Activated CD4-positive, alpha-beta T cell treated with anti-CD3 and anti-CD28 coated beads, Interleukin-2, amount 10 ng/mL, durations not matched to agents 24 days and 14 days (primary cell): ENCODE measurements around the gene CGB5. TPM values are rescaled to one million over a fixed set of nuclear protein-coding genes. Genes with fewer than 3 reads are reported as not detected.
"Not testable (repeated sequence)": the region's sequence is repeated elsewhere in the genome, so short reads cannot be mapped to it uniquely, and the experiment has no call there.

Experiments used
- DNase-seq: peaks from one replicate; pipeline ENCODE4 v3.0.0; 2022
- H3K27ac Mint-ChIP-seq: one replicate; pipeline ENCODE4 v1.8.0; 2022; ENCODE audit warnings: mild to moderate bottlenecking, mixed read lengths
- H3K27me3 Mint-ChIP-seq: one replicate; pipeline ENCODE4 v1.8.0; 2022; ENCODE audit warnings: mixed read lengths
- H3K36me3 Mint-ChIP-seq: one replicate; pipeline ENCODE4 v1.8.0; 2022; ENCODE audit warnings: low read depth, mild to moderate bottlenecking, mixed read lengths
- H3K4me1 Mint-ChIP-seq: one replicate; pipeline ENCODE4 v1.8.0; 2021; ENCODE audit warnings: mixed read lengths
- H3K4me3 Mint-ChIP-seq: one replicate; pipeline ENCODE4 v1.8.0; 2022; ENCODE audit warnings: mild to moderate bottlenecking, moderate library complexity, mixed read lengths
- H3K9me3 Mint-ChIP-seq: one replicate; pipeline ENCODE4 v1.8.0; 2021; ENCODE audit warnings: mixed read lengths
- intact Hi-C: fragments of 100-400 bp; cut with micrococcal nuclease; formaldehyde crosslinking; loops from one replicate; pipeline ENCODE4 v1.15.1; 2023
- total RNA-seq: library from RNA; stranded (reverse); gene quantifications from 2 replicates; pipeline ENCODE4 v1.2.3, GENCODE V29; 2022

CGB5 gene
- total RNA-seq, 1 donor from 2014 or later = not detected

GRCh38 chr19:49058562-49058961 is 14.9 kb downstream of the CGB5 start:
- peaks cover 12% of the 10 kb centered on the region for H3K4me1 Mint-ChIP-seq
- intact Hi-C loops = no loop called here
- peak; percentile 66 for DNase-seq
- H3K9me3 Mint-ChIP-seq = no peaks in the 10 kb centered on the region
- peaks cover 3% of the 10 kb centered on the region for H3K36me3 Mint-ChIP-seq
- H3K27ac Mint-ChIP-seq = no peak overlapping the region
- H3K4me3 Mint-ChIP-seq = peak overlapping the region; percentile 84
- peaks cover 60% of the 10 kb centered on the region for H3K27me3 Mint-ChIP-seq

- Mint-ChIP-seq H3K36me3 (peaks cover 3% of the 10 kb centered on the region), H3K4me1 (peaks cover 12% of the 10 kb centered on the region), H3K9me3 (no peaks in the 10 kb centered on the region), H3K27ac (no peak overlapping the region), H3K4me3 (no peak overlapping the region), H3K27me3 (peaks cover 63% of the 10 kb centered on the region)
- intact Hi-C loops = no loop called here
- DNase-seq = no peak
Measured at GRCh38 chr19:49059053-49059452, 15.4 kb downstream of the CGB5 start.

GRCh38 chr19:49061000-49061399 is 17.4 kb downstream of the CGB5 start:
- intact Hi-C loops = no loop called here
- Mint-ChIP-seq H3K27ac (no peak overlapping the region), H3K9me3 (no peaks in the 10 kb centered on the region), H3K4me3 (no peak overlapping the region), H3K27me3 (peaks cover 69% of the 10 kb centered on the region), H3K4me1 (peaks cover 12% of the 10 kb centered on the region), H3K36me3 (peaks cover 3% of the 10 kb centered on the region)
- no peak for DNase-seq

- H3K36me3 Mint-ChIP-seq = peaks cover 3% of the 10 kb centered on the region
- peaks cover 12% of the 10 kb centered on the region for H3K4me1 Mint-ChIP-seq
- no peaks in the 10 kb centered on the region for H3K9me3 Mint-ChIP-seq
- no peak overlapping the region for H3K4me3 Mint-ChIP-seq
- no peak overlapping the region for H3K27ac Mint-ChIP-seq
- no peak for DNase-seq
- H3K27me3 Mint-ChIP-seq = peaks cover 72% of the 10 kb centered on the region
- intact Hi-C loops = no loop called here
Measured at GRCh38 chr19:49061445-49061844, 17.8 kb downstream of the CGB5 start.

DNA sequence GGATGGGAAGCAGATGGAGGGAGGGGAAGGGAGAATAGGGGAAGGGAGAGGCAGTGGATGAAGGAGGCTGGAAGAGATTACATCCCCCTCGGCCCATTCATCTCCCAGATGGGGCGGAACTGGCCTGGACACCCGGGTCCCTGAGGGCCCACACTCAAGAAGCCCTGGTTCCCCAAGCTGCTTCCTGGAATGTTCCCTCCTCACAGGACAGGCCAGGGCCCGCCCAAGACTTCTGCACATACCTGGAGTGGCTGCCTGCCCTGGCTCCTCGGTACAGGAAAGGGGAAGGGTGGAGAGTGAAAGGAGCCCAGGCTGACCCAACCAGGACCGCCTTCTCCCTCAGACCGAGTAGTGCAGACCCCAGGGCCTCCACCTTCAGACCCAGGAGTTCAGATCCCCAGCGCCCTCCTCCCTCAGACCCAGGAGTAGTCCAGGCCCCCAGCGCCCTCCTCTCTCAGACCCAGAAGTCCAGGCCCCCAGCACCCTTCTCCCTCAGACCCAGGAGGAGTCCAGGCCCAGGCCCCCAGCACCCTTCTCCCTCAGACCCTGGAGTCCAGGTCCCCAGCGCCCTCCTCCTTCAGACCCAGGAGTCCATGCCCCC is 20.5 kb downstream of the CGB5 start:
- peaks cover 66% of the 10 kb centered on the region for H3K27me3 Mint-ChIP-seq
- no peak overlapping the region for H3K27ac Mint-ChIP-seq
- H3K36me3 Mint-ChIP-seq = no peaks in the 10 kb centered on the region
- intact Hi-C loops = no loop called here
- DNase-seq = no peak
- peaks cover 2% of the 10 kb centered on the region for H3K9me3 Mint-ChIP-seq
- no peak overlapping the region for H3K4me3 Mint-ChIP-seq
- H3K4me1 Mint-ChIP-seq = no peaks in the 10 kb centered on the region

- intact Hi-C loops = no loop called here
- Mint-ChIP-seq H3K4me1 (no peaks in the 10 kb centered on the region), H3K36me3 (no peaks in the 10 kb centered on the region), H3K4me3 (no peak within 1 kb of the TSS), H3K9me3 (peaks cover 7% of the 10 kb centered on the region), H3K27ac (no peak within 1 kb of the TSS), H3K27me3 (peaks cover 66% of the 10 kb centered on the region)
- no peak for DNase-seq
Measured at GRCh38 chr19:49064768-49065611, 21.3 kb downstream of the CGB5 start, which contains the start of gene NTF4. Gene NTF4, minus strand, starts transcription at chr19:49064818. Its CDS starts 2,821 bp downstream, at chr19:49061997.

- no peaks in the 10 kb centered on the region for H3K36me3 Mint-ChIP-seq
- no peak overlapping the region for H3K27ac Mint-ChIP-seq
- DNase-seq = no peak
- H3K4me1 Mint-ChIP-seq = no peaks in the 10 kb centered on the region
- peaks cover 7% of the 10 kb centered on the region for H3K9me3 Mint-ChIP-seq
- H3K4me3 Mint-ChIP-seq = no peak overlapping the region
- H3K27me3 Mint-ChIP-seq = peaks cover 67% of the 10 kb centered on the region
- intact Hi-C loops = no loop called here
Measured at GRCh38 chr19:49065905-49066512, 22.4 kb downstream of the CGB5 start.

DNA sequence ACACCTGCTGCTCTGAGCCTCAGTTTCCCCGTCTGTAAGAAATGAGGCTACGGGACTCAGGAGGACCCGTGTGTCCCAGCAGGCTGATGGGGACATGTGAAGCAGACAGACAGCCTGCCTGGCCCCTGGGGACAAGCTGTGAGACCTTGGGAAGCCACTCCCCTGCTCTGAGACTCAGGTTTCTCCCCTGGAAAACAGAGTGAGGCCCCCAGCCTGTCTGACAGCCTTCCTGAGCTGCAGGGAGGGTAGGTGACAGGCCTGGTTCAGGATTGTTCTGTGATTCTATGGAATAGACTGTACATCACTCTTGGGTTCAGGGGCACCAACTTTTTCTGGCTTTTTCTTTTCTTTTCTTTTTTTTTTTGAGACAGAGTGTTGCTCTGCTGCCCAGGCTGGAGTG is 23.9 kb downstream of the CGB5 start:
- no peaks in the 10 kb centered on the region for H3K4me1 Mint-ChIP-seq
- H3K36me3 Mint-ChIP-seq = no peaks in the 10 kb centered on the region
- peaks cover 67% of the 10 kb centered on the region for H3K27me3 Mint-ChIP-seq
- DNase-seq = no peak
- H3K9me3 Mint-ChIP-seq = peaks cover 7% of the 10 kb centered on the region
- intact Hi-C loops = no loop called here
- no peak overlapping the region for H3K4me3 Mint-ChIP-seq
- H3K27ac Mint-ChIP-seq = no peak overlapping the region

DNA sequence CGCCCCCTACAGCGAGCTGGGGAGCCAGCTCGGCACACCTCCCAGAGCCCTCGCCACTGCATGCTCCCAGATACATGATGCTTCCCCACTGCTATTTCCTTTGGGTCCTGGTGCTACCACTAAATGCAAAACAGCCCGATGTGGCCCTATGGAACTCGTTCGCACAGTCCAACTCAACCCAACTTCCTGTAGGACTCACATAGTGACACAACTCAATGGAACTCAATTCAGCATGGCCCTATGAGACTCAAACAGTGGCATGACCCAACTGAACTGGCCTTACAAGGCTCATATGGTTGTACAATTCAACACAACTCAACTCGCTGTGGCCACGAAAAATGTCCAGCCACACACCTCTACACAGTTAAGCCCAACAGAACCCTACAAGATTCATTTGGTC is 25.4 kb downstream of the CGB5 start:
- H3K27me3 Mint-ChIP-seq = peaks cover 71% of the 10 kb centered on the region
- no peak for DNase-seq
- no peak overlapping the region for H3K27ac Mint-ChIP-seq
- intact Hi-C loops = no loop called here
- no peak overlapping the region for H3K4me3 Mint-ChIP-seq
- peaks cover 5% of the 10 kb centered on the region for H3K4me1 Mint-ChIP-seq
- H3K9me3 Mint-ChIP-seq = peaks cover 7% of the 10 kb centered on the region
- peaks cover 2% of the 10 kb centered on the region for H3K36me3 Mint-ChIP-seq

DNA sequence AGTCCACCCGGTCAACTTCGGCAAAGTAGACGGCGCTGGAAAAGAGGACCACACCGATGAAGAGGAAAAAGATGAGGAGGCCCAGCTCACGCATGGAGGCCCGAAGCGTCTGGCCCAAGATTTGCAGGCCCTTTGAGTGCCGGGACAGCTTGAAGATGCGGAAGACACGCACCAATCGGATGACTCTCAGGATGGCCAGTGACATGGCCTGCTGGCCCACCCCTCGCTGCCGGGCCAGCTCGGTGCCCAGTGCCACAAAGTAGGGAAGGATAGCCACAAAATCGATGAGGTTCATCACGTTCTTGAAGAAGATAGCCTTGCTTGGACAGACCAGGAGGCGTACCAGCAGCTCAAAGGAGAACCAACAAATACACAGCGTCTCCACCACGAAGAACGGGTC is 26.8 kb downstream of the CGB5 start:
- intact Hi-C loops = no loop called here
- peaks cover 2% of the 10 kb centered on the region for H3K36me3 Mint-ChIP-seq
- no peak for DNase-seq
- H3K4me3 Mint-ChIP-seq = no peak overlapping the region
- peaks cover 6% of the 10 kb centered on the region for H3K4me1 Mint-ChIP-seq
- H3K27me3 Mint-ChIP-seq = peaks cover 66% of the 10 kb centered on the region
- H3K27ac Mint-ChIP-seq = no peak overlapping the region
- peaks cover 7% of the 10 kb centered on the region for H3K9me3 Mint-ChIP-seq

GRCh38 chr19:49071860-49072547 is 28.4 kb downstream of the CGB5 start:
- intact Hi-C loops = no loop called here
- DNase-seq = peak; percentile 73
- peaks cover 2% of the 10 kb centered on the region for H3K36me3 Mint-ChIP-seq

DNA sequence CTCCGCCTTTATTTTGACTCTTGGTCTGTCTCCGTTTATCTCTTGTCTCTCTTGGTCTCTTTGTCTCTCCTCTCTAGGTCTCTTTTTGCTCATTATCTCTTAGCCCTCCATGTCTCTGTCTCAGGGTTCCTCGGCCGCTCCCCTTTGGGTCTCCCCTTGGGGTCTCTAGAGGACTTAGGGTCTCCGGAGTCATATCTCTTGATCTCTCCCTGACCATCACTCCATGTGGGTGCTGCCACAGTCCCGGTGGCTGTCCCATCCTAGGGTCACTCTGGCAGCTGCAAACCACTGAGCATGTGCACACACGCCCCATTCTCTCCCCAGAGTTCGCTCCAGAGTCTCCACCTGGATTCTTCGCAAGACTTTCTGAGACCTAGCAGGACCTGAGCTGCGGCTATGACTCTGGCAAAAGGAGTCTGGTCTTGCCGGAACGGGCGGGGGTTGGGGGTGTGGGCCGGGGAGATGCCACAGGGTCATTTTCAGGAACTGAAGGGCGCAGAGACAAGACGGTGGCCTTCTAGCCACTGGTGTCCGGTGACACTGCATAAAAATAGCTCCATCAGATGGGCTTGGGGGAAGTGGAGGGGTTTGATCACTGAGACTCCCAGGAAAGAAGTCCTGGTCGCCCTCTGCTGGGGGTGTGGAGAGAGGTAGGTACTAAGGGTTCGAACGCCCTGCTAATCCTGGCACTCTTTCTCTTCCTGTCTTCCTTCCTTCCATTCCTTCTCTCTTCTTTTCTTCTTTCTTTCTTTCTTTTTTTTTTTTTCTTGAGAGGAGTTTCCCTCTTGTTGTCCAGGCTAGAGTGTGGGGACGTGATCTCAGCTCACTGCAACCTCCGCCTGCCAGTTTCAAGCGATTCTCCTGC is 30.1 kb downstream of the CGB5 start:
- intact Hi-C loops = no loop called here
- Mint-ChIP-seq H3K27ac (no peak overlapping the region), H3K36me3 (peaks cover 2% of the 10 kb centered on the region), H3K4me3 (peak overlapping the region; percentile 60), H3K27me3 (peaks cover 41% of the 10 kb centered on the region), H3K9me3 (peaks cover 7% of the 10 kb centered on the region), H3K4me1 (peaks cover 6% of the 10 kb centered on the region)
- no peak for DNase-seq

More at GRCh38 chr19:49071860-49072547, 28.4 kb downstream of the CGB5 start:
- H3K4me1 Mint-ChIP-seq = peaks cover 6% of the 10 kb centered on the region
- H3K9me3 Mint-ChIP-seq = peaks cover 7% of the 10 kb centered on the region
- H3K4me3 Mint-ChIP-seq = no peak overlapping the region
- no peak overlapping the region for H3K27ac Mint-ChIP-seq
- H3K27me3 Mint-ChIP-seq = peaks cover 52% of the 10 kb centered on the region

DNA sequence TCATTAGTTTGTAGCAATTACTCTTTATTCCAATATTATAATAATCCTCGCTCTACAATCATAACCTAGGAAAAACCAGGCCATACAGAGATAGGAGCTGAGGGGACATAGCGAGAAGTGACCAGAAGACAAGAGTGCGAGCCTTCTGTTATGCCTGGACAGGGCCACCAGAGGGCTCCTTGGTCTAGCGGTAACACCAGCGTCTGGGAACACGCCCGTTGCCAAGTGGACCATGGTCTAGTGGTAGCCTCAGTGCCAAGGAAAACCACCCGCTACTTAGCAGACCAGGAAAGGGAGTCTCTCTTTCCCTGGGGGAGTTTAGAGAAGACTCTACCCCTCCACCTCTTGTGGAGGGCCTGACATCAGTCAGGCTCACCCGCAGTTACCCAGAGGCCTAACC is 31.2 kb downstream of the CGB5 start:
- intact Hi-C loops = loop anchor here (5.0 kb wide), 1 partner anchor 72 kb away; no protein-coding TSS in a partner anchor
- H3K4me1 Mint-ChIP-seq, H3K36me3 Mint-ChIP-seq, H3K4me3 Mint-ChIP-seq, H3K9me3 Mint-ChIP-seq, H3K27ac Mint-ChIP-seq: not testable (repeated sequence)
- H3K27me3 Mint-ChIP-seq = peaks cover 32% of the 10 kb centered on the region
- DNase-seq = peak; percentile 73
